GM04503 (cell line): Measurements from ENCODE around the gene HSD17B11.
A peak's percentile ranks its signal among the peaks of the same experiment; 100 is the strongest.
"Not testable (repeated sequence)": the region's sequence is repeated elsewhere in the genome, so short reads cannot be mapped to it uniquely, and the experiment has no call there.

Source experiments
- DNase-seq: peaks from one replicate; pipeline ENCODE4 v3.0.0-alpha.2; 2012; ENCODE audit warnings: low read depth

The HSD17B11 gene

DNA sequence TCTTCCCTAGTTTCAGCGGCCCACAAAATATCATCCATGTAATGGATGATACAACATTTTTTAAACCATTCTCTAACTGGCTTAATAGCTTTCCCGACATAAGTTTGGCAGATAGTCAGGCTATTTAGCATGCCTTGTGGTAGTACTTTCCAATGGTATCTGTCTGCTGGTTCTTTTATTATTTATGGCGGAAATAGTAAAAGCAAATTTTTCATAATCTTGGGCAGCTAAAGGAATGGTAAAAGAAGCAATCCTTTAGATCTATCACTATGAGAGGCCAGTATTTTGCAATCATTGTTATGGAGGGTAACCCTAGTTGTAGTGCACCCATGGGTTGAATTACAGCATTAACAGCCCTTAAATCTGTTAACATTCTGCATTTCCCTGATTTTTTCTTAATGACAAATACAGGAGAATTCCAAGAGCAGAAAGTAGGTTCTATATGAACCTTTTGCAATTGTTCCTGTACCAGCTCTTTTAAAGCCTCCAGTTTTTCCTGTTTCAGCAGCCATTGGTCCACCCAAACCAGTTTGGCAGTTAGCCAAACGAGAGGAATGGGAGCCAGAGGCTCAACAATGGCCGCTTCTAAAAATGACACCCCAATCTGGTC, 14.3 kb upstream of the HSD17B11 start:
- DNase-seq, result peak; percentile 23

DNA sequence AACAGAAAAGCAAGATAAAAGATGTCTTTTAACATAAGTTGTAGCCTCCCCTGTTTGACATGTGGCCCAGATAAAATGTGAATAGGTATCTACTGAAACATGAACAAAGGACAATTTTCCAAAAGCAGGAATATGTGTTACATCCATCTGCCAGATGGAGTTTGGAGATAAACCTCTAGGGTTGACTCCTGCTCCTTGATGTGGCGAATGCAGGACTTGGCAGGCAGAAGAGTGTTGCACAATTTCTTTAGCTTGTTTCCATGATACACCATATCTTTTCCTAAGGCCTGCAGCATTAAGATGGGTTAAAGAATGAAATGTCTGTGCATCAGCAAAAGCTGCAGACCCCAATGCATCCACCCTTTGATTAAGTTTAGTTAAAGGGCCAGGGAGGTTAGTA, 12.7 kb upstream of the HSD17B11 start:
- DNase-seq, result not testable (repeated sequence)

DNA sequence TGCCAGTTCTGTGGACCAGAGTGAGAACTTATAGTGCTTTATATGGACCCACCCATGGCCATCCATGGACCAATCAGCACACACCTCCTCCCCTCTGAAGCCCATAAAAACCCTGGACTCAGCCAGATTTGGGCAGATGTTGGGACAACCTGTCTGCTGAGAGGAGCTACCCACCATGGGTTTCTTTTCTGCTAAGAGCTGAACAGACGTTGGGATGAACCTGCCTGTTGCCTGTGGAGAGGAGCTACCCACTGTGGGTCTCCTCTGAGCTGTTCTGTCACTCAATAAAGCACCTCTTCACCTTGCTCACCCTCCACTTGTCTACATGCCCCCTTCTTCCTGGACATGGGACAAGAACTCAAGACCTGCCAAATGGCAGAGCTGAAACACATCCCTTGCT, 9.0 kb upstream of the HSD17B11 start:
- DNase-seq, result no peak

DNA sequence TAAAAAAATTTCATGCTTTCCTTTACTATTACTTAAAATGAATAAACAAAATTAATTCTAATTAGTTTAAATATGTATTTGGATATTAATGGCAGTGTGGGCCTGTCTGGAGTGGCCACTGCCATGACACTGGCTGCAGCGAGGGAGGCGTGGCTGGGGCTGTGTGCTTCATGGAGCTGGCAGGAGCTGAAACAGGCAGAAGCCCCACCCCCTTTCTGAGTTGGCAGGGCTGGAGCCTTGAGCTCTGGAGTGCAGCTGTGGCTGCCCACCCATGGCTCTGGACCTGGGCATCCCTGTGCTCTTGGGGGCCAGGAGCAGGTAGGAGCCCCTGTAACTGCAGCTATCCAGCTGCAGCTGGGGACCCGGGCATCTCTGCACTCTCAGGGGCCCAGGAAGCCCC, 8.2 kb upstream of the HSD17B11 start:
- no peak for DNase-seq

DNA sequence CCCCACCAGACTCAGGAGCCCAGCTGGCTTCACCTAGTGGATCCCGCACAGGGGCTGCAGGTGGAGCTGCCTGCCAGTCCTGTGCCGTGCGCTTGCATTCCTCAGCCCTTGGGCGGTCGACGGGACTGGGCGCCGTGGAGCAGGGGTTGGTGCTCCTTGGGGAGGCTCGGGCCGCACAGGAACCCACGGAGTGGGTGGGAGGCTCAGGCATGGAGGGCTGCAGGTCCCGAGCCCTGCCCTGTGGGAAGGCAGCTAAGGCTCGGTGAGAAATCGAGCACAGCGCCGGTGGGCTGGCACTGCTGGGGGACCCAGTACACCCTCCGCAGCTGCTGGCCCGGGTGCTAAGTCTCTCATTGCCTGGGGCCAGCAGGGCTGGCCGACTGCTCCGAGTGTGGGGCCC, 4.9 kb upstream of the HSD17B11 start:
- not testable (repeated sequence) for DNase-seq

DNA sequence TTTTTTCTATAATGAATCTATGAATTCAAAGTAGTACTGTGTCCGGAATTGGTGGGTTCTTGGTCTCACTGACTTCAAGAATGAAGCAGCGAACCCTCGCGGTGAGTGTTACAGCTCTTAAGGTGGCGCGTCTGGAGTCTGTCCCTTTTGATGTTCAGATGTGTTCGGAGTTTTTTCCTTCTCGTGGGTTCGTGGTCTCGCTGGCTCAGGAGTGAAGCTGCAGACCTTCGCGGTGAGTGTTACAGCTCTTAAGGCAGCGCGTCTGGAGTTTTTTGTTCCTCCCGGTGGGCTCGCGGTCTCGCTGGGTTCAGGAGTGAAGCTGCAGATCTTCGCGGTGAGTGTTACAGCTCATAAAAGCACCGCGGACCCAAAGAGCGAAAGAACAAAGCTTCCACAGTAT, 4.1 kb upstream of the HSD17B11 start:
- DNase-seq, result not testable (repeated sequence)

DNA sequence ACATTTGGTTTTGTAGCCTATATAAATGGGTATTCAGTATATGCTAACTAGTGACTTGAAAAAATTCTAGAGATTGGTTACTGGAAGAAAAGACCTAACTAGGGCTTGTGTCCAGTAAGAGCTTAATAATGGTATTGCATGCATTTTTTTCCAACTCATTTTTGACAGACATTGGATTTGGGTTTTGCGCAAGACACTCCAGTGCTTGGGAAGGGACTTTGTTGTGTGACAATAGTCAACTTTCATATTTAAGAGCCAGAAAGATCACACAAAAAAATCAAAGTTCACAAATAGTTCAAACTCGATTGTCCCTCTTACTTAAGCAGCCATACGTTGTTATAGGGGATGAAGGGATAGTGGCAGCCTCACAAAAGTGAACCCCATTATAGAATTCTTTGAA, 1.2 kb upstream of the HSD17B11 start:
- DNase-seq, result no peak

DNA sequence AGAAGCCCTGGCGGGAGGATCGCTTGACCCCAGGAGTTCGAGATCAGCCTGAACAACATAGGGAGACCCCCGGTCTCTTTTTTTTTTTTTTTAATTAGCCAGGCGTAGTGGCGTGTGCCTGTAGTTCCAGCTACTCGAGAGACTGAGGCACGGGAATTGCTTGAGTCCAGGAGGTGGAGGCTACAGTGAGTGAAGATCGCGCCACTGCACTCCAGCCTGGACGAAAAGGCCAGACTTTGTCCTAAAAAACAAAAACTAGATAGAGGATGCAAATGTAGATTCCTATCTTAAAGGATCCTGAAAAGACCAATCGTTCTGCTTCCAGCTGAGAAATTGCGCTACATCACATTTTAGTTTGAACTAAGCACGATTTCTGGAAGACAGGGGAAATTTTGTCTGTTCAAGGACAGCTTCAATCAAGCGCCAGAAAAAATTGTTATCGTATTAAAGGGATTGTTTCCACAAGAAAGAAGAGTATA, 627 bp upstream of the HSD17B11 start:
- no peak for DNase-seq

DNA sequence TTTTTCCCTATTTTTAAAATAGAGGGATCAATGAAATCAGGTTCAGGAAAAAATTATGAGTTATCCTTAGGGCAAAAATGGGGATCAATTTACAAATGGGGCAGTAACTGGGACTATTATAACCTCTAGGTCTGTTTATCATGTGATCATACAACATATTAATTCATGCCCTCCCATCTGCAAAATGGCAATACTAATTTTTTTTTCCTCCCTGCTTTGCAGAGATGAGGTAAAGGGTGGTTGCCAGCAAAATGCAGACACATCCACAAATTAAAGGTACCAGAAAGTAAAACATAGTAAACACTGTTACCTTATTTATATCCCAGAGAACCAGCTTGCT, 467 bp downstream of the HSD17B11 start:
- no peak for DNase-seq

DNA sequence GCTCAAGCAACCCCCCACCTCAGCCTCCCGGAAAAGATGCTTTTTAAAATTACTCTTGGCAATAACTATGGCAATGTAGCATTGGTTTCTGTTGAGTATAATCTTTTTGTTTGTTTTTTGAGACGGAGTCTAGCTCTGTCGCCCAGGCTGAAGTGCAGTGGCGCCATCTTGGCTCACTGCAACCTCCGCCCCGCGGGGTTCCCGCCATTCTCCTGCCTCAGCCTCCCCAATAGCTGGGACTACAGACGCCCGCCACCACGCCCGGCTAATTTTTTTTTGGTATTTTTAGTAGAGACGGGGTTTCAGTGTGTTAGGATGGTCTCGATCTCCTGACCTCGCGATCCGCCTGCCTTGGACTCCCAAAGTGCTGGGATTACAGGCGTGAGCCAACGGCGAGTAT, 933 bp downstream of the HSD17B11 start:
- DNase-seq, result not testable (repeated sequence)

DNA sequence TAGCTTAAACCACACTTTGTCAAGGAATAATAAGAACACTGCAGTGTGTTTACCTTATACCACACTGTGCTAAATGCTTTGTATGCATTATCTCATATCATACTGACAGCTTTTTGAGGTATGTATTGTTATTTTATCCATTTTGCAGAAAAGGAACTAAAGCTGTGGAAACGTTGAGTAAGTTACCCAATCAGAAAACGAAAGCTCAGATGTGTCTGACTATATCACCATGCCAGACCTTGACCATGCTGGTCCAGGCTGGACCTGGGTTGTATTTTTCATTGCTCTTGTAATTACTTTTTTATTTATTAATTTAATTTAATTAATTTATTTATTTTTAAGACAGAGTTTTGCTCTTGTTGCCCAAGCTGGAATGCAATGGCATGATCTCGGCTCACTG, 2.1 kb downstream of the HSD17B11 start:
- no peak for DNase-seq

DNA sequence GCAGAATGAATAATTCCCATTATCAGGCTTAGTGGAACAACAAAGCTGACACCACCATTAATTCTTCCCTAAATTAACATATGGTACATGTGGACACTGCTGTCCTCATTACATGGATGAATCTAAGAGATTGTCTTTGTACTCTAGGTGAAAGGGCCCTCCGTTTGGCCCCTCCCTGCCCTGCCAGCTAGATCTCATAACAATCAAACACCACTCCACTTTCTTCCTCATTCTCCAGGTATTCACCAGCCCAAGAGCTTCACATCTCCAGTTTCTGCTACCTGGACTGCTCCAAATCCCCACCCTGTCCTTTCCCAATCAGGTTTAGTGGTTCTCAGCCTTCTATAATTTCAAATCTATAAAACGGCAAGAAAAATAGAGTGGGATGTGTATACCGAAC, 3.8 kb downstream of the HSD17B11 start:
- no peak for DNase-seq

DNA sequence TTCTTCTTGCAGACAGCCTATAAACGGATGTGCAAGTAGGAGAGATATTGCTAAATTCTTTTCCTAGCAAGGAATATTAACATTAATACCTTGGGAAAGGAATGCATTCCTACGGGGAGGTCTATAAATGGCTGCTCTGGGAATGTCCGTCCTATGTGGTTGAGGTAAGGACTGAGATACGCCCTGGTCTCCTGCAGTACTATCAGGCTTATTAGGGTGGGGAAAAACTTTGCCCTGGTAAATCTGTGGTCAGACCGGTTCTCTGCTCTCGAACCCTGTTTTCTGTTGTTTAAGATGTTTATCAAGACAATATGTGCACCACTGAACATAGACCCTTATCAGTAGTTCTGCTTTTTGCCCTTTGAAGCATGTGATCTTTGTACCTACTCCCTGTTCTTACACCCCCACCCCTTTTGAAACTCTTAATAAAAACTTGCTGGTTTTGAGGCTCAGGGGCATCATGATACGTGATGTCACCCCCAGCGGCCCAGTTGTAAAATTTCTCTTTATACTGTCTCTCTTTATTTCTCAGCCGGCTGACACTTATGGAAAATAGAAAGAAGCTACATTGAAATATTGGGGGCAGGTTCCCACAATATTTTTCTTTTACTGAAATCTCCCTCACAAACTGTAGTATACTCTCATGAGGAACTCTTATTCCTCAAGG, 6.4 kb downstream of the HSD17B11 start:
- DNase-seq, result not testable (repeated sequence)

DNA sequence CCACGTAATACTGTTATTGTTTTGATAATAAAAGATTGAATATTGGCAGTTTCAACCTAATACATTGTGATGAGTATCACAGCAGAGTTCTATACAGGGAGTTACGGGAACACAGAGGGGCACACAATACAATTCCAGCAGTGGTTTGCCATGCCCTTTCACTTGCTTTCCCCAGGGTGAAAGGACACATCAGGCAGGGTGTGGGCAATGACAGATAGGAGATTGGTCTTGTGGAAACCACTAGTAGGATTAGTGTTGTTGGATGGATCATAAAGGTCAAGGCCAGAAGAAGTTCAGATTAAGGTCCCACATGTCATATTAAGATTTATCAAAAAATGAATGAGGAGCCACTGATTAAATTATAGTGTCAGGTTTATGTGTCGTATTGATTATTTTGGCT, 8.1 kb downstream of the HSD17B11 start:
- no peak for DNase-seq

DNA sequence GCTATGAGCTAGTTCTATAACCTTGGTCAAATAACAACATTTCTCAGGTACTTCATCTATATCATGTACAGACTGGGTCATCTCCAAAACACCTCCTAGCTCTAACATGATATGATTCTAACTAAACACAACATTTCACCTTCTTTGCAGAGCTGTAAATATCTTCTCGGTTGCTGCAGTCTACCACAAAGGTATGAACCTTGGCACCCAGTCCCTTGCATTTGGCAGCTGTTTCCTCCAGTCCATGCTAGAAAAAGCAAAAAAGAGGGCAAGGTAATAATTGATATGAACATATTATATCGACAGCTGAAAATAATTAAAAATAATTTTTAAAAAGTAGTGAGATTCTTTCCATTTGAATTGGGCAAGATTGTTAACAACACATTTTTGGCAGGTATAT, 8.9 kb downstream of the HSD17B11 start:
- no peak for DNase-seq

DNA sequence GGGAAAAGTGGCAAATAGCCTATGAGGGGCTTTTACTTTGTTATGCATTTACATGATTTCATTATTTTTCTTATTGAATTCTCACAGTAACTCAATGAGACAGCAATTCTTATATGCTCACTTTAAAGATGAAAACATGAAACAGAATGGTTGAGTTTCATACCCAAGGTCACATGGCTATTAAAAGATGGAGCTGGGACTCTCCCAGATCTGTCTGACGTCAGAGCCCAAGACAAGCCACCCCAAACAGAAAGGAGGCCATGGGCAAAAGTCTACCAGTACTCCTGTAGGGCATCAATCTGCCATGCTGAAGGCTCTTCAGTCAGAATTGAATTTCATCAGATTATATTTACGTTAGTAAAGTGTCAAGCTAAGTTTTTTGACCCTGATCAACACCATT, 13.2 kb downstream of the HSD17B11 start:
- no peak for DNase-seq

DNA sequence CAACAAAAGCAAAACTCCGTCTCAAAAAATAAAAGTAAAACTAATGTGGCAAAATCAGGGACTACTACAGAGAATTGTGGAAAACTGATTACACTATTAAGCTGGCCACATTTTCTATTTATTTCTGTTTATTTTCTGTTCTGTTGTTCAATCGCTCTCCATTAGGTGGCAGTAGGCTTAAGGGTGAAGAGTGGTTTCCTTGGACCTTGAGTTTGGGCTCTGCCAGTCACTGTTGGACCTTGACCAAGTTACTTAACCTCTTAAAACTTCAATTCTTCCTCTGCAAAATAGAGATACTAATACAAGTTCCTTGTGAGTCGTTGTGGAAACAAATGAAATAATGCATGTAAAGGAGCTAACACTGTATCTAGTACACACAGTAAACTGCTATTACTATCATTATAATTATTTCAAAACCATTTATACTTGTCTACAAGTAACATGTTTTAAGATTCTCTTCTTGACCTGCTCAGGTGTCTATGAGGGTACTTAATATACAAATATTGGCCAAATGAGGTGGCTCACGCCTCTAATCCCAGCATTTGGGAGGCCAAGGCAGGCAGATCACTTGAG, 15.2 kb downstream of the HSD17B11 start:
- DNase-seq, result peak; percentile 49

DNA sequence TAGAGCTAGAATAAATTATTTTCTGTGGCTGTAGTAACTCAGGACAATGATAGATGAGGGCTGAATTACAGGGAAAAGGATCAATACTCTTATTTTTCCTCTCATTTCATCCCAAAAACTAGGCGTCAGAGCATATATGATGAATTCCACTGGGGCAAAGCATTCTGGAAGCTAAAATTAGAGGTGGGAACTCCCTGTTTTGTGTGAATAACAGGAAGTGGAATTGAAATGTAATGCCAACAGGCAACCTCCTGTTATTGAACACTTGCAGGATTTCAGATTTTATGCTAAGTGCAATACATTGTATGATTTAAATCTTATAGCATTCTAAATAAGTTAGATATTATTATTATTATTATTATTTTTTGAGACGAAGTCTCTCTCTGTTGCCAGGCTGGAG, 20.9 kb downstream of the HSD17B11 start:
- DNase-seq, result no peak

DNA sequence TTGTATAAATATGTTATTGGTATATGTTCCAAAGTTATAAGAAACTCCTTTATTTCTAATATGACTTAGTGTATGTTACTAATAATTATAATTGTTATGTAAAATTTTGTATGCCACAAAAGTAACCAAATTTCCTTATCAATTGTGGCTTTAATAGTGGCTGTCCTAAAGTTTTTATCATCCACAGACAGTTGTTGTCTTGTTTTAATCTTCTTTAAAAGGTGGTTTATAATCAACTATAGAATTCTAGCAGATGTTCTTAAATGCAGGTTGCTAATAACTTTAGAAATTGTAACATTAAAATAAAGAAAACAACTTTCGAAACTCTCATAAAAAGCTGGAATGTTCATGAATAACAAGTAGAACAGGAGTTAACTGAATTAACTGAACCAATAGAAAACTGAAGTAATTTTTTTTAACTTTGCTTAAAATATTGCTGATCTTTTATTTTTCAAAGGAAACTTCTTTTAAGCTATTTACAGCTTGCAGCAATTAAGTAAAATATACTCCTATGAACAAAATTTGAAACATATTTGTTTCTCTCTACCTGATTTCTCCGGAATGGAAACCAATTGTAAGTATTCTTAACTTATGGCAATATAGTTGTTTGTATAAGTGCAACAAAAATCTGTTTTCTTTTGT, 24.3 kb downstream of the HSD17B11 start:
- no peak for DNase-seq

DNA sequence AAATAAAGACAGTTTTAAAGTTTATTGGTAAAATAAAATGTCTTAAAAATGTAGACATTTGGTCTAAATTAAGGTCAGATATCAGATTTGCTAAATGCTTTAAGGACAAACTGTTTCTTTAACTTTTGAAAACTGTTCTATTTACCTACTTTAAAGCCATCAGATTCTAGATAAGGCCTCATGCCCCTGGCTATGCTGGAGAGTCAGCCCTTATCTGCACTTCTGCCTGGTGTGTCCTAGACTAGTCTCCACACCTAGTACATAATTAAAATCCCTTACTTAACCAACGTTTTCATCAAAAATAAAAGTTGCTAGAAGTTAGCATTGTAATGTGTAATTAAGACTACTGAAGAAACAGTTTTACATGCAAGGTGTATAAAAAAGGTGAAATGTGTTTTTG, 25.6 kb downstream of the HSD17B11 start:
- DNase-seq, result no peak

DNA sequence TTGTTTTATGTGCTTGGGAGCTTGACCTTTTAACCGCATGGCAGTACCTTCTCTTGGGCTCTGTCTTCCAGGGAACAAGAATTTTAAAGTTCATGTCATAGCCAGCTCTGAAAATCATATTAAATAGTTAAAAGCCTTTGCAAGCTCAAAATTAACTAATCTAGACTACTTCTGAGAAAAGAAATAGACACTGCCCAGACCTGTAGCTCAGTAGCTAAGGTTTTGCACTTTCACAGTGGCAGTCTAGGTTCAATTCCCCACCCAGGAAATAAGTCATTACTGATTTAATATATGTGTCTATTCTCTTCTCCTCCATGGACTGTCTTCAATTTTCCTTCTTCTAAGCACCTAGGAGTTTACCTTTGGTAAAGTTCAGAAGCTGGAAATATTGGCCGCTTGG, 27.4 kb downstream of the HSD17B11 start:
- no peak for DNase-seq

DNA sequence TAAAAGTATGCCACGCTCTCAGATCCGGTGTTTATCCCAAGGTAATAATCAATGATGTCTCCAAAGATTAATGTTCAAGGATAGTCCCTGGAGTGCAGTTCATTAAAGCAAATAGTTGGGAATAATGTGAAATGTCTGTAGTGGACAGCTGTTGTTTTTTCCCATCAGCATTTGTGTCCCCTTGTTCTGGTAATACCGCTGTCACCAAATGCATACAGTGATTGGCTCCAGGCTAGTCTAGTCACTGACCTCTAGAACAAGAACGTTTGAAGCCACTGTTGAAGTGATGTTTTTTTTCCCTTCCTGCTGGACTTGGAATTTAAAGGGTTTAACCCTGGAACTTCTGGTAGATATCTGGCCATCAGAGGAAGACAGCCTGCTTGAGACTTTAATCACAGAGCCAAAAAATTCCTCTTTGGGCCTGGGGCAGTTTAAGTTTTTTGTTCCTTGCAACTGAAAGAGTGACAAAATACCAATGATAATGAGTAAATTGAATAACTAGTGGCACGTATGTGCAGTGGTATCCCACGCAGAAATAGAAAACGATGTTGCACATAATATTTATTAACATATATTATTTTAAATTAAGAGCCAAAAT, 30.6 kb downstream of the HSD17B11 start:
- DNase-seq, result no peak

DNA sequence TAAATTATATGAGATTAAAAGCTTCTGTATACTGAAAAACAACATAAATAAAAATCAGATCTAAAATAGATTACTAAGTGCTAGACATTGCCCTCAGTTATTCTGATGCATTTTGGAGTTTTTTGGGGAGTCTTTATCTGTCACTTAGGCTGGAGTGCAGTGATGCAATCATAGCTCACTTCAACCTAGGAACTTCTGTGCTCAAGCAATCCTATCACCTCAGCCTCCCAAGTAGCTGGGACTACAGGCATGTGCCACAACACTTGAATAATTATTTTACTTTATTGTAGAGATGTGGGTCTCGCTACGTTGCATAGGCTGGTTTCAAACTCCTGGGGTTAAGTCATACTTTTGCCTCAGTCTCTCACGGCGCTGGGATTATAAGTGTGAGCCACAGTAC, 31.7 kb downstream of the HSD17B11 start:
- no peak for DNase-seq
